HUES48 (cell line): Measurements from ENCODE around the gene CCL13.
"Not testable (repeated sequence)": the region's sequence is repeated elsewhere in the genome, so short reads cannot be mapped to it uniquely, and the experiment has no call there.

Experiments
- H3K27ac ChIP-seq: one replicate; pipeline ENCODE4 v1.7.0; 2013; ENCODE audit warnings: low read depth, low read length, inconsistent platforms
- H3K27me3 ChIP-seq: 2 replicates; pipeline ENCODE4 v1.6.1; 2013; ENCODE audit warnings: mild to moderate bottlenecking, low read length; ENCODE audit not compliant: control insufficient read depth, insufficient read depth
- H3K36me3 ChIP-seq: 2 replicates; pipeline ENCODE4 v1.6.1; 2013; ENCODE audit warnings: low read length; ENCODE audit not compliant: control insufficient read depth, insufficient read depth
- H3K4me1 ChIP-seq: 2 replicates; pipeline ENCODE4 v1.6.1; 2013; ENCODE audit warnings: mild to moderate bottlenecking, low read length; ENCODE audit not compliant: control insufficient read depth, insufficient read depth
- H3K4me3 ChIP-seq: 2 replicates; pipeline ENCODE4 v1.5.1; 2013; ENCODE audit warnings: mild to moderate bottlenecking, low read depth, low read length
- H3K9ac ChIP-seq: 2 replicates; pipeline ENCODE4 v1.6.1; 2013; ENCODE audit warnings: mild to moderate bottlenecking, low read depth, low read length, moderate library complexity
- H3K9me3 ChIP-seq: 2 replicates; pipeline ENCODE4 v1.6.1; 2013; ENCODE audit warnings: low read length; ENCODE audit not compliant: control insufficient read depth, insufficient read depth

The CCL13 gene

GRCh38 chr17:34356194-34356593 is at the start of gene CCL13:
Gene CCL13, plus strand, starts transcription at chr17:34356480. Its CDS starts 47 bp downstream, at chr17:34356527.
- no peak within 1 kb of the TSS for H3K27ac ChIP-seq

GRCh38 chr17:34307110-34307509 is 49.2 kb upstream of the CCL13 start:
- Histone ChIP-seq H3K27ac (no peak overlapping the region), H3K4me3 (no peak overlapping the region), H3K27me3 (no peaks in the 10 kb centered on the region), H3K9ac (no peak overlapping the region), H3K4me1 (no peaks in the 10 kb centered on the region), H3K36me3 (no peaks in the 10 kb centered on the region), H3K9me3 (no peaks in the 10 kb centered on the region)

More at GRCh38 chr17:34356194-34356593, at the start of gene CCL13:
- Histone ChIP-seq H3K4me3 (no peak within 1 kb of the TSS), H3K36me3 (no peaks in the 10 kb centered on the region), H3K27me3 (no peaks in the 10 kb centered on the region), H3K4me1 (no peaks in the 10 kb centered on the region), H3K9ac (no peak within 1 kb of the TSS), H3K9me3 (no peaks in the 10 kb centered on the region)

GRCh38 chr17:34308371-34308770 is 47.9 kb upstream of the CCL13 start:
- H3K27me3 ChIP-seq, result no peaks in the 10 kb centered on the region
- no peaks in the 10 kb centered on the region for H3K4me1 ChIP-seq
- H3K27ac ChIP-seq, result no peak overlapping the region
- no peak overlapping the region for H3K9ac ChIP-seq
- no peaks in the 10 kb centered on the region for H3K9me3 ChIP-seq
- no peak overlapping the region for H3K4me3 ChIP-seq
- no peaks in the 10 kb centered on the region for H3K36me3 ChIP-seq

DNA sequence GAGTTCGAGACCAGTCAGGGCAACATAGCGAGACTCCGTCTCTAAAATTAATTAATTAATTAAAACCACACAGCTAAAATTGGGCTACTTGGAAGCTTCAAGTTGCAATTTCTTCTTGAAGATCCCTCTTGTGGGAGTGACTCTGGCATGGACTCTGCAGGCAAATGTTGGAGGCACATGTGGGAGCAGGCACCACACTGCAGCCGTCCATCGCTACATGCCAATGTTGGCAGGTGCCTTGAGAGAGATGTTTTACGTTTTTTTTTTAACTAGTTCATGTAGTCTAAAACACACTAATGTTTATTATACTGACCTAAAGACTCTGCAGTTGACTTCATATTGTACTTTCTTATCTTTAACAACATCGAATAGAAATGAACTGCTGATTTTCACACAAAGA is 45.0 kb upstream of the CCL13 start:
- H3K36me3 ChIP-seq, result no peaks in the 10 kb centered on the region
- no peak overlapping the region for H3K4me3 ChIP-seq
- H3K4me1 ChIP-seq, result no peaks in the 10 kb centered on the region
- no peak overlapping the region for H3K27ac ChIP-seq
- no peaks in the 10 kb centered on the region for H3K27me3 ChIP-seq
- no peaks in the 10 kb centered on the region for H3K9me3 ChIP-seq
- no peak overlapping the region for H3K9ac ChIP-seq

GRCh38 chr17:34312080-34312479 is 44.2 kb upstream of the CCL13 start:
- Histone ChIP-seq H3K9ac (no peak overlapping the region), H3K27ac (no peak overlapping the region), H3K4me3 (no peak overlapping the region), H3K27me3 (no peaks in the 10 kb centered on the region), H3K4me1 (no peaks in the 10 kb centered on the region), H3K36me3 (no peaks in the 10 kb centered on the region), H3K9me3 (no peaks in the 10 kb centered on the region)

GRCh38 chr17:34313164-34313563 is 43.1 kb upstream of the CCL13 start:
- Histone ChIP-seq H3K9ac (no peak overlapping the region), H3K4me1 (no peaks in the 10 kb centered on the region), H3K36me3 (no peaks in the 10 kb centered on the region), H3K4me3 (no peak overlapping the region), H3K27me3 (no peaks in the 10 kb centered on the region), H3K27ac (no peak overlapping the region), H3K9me3 (no peaks in the 10 kb centered on the region)

DNA sequence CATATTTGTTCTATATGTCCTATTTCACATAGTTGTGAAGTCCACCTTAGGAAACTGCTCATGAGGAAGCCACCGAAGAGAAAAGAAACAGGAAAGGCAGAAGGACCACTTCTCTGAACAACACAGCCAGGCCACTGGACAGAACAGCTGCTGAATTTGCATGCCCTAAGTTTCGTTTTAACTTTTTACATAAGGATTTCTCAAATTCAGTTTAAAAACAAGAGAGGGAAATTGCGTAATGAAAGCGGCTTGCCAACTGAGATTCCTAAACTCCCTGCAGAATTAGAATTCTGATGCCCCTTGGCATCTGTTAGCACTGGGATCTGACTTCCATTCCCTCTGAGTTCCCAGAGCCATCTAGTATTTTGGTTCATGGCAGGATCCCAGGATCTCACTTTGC is 42.0 kb upstream of the CCL13 start:
- no peak overlapping the region for H3K4me3 ChIP-seq
- no peaks in the 10 kb centered on the region for H3K36me3 ChIP-seq
- H3K9me3 ChIP-seq, result no peaks in the 10 kb centered on the region
- no peaks in the 10 kb centered on the region for H3K27me3 ChIP-seq
- no peaks in the 10 kb centered on the region for H3K4me1 ChIP-seq
- H3K27ac ChIP-seq, result no peak overlapping the region
- H3K9ac ChIP-seq, result no peak overlapping the region

DNA sequence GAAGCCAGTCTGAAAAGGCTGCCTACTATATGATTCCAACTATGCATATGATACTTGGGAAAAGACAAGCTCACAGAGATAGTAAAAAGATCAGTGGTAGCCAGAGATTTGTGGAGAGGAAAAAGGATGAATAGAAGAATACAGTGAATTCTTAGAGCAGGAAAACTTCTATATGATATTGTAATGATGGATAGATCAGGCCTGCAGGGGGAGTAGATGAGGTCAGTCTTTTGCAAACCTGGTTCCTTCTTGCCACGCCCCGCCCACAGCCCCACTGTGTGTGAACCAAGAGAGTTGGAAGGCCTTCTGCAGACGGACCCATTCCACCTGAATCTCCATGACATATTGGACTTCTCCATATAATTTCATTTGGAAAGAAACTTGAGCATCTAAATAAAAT is 37.8 kb upstream of the CCL13 start:
- Histone ChIP-seq H3K27me3 (no peaks in the 10 kb centered on the region), H3K36me3 (no peaks in the 10 kb centered on the region), H3K9ac (no peak overlapping the region), H3K27ac (no peak overlapping the region), H3K4me1 (no peaks in the 10 kb centered on the region), H3K4me3 (no peak overlapping the region), H3K9me3 (no peaks in the 10 kb centered on the region)

DNA sequence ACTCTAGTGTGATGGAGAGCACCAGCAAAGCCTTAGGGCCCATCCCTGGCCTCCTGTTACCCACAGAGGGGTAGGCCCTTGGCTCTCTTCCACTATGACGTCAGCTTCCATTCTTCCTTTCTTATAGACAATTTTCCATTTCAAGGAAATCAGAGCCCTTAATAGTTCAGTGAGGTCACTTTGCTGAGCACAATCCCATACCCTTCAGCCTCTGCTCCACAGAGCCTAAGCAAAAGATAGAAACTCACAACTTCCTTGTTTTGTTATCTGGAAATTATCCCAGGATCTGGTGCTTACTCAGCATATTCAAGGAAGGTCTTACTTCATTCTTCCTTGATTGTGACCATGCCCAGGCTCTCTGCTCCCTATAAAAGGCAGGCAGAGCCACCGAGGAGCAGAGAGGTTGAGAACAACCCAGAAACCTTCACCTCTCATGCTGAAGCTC is 37.2 kb upstream of the CCL13 start, which contains the start of gene CCL8:
CCL8 (plus strand) TSS at position 397 of the 445 bp plus-strand sequence. CDS start 67 bp downstream, outside the sequence.
- Histone ChIP-seq H3K9me3 (no peaks in the 10 kb centered on the region), H3K4me1 (no peaks in the 10 kb centered on the region), H3K27ac (no peak within 1 kb of the TSS), H3K36me3 (no peaks in the 10 kb centered on the region), H3K9ac (no peak within 1 kb of the TSS), H3K4me3 (no peak within 1 kb of the TSS), H3K27me3 (no peaks in the 10 kb centered on the region)

DNA sequence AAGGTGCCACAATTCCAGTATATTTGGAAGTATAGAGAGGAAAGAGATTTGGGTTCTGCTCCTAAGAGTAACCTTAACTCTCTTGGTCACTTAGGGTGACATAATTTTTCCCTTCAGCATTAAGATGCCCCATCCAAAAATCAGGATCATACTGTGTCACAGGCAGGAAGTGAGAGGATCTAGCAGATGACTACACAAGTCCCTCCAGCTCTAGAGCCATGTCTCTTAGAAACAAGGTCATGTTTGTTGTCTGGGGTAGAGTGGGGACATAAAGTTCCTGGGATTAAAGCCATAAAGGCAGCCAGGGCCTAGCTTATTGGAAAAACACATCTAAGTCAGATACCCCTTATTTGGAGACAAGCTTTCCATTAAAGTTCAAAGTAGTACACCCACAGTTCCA is 34.3 kb upstream of the CCL13 start:
- H3K27me3 ChIP-seq, result no peaks in the 10 kb centered on the region
- no peaks in the 10 kb centered on the region for H3K9me3 ChIP-seq
- H3K9ac ChIP-seq, result no peak overlapping the region
- no peak overlapping the region for H3K4me3 ChIP-seq
- no peaks in the 10 kb centered on the region for H3K4me1 ChIP-seq
- H3K36me3 ChIP-seq, result no peaks in the 10 kb centered on the region
- H3K27ac ChIP-seq, result no peak overlapping the region

- H3K27ac ChIP-seq, H3K36me3 ChIP-seq, H3K4me3 ChIP-seq, H3K9ac ChIP-seq, H3K27me3 ChIP-seq, H3K4me1 ChIP-seq, H3K9me3 ChIP-seq: not testable (repeated sequence)
Observed at GRCh38 chr17:34327580-34327979, 28.7 kb upstream of the CCL13 start.

DNA sequence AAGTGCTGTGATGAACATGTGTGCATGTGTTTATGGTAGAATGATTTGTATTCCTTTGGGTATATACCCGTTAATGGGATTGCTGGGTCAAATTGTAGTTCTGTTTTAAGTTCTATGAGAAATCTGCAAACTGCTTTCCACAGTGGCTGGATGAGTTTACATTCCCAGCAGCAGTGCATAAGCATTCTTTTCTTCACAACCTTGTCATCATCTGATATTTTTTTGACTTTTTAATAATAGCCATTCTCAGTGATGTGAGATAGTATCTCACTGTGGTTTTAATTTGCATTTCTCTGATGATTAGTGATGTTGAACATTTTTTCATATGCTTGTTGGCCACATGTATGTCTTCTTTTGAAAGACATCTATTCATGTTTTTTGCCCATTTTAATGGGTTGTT is 18.6 kb upstream of the CCL13 start:
- Histone ChIP-seq H3K27ac (no peak overlapping the region), H3K9me3 (no peaks in the 10 kb centered on the region), H3K4me1 (no peaks in the 10 kb centered on the region), H3K9ac (no peak overlapping the region), H3K36me3 (no peaks in the 10 kb centered on the region), H3K27me3 (no peaks in the 10 kb centered on the region), H3K4me3 (no peak overlapping the region)
